Sigmoid colon (tissue), 7 donors: Measurements from ENCODE around the gene SUMF1. TPM values are rescaled to one million over a fixed set of nuclear protein-coding genes. Genes with fewer than 3 reads are reported as not detected.
A peak's percentile ranks its signal among the peaks of the same experiment; 100 is the strongest.

ENCODE experiments used
- DNase-seq: peaks from one replicate; pipeline ENCODE4 v3.0.0-alpha.2; 2019
- H3K27ac ChIP-seq, 4 donors: fragments of 200-600 bp; sonication (generic); one replicate each; pipeline ENCODE4 v1.5.1; 2016 to 2019; ENCODE audit warnings: mild to moderate bottlenecking in 1 of 4
- H3K27me3 ChIP-seq, 3 donors: fragments of 200-600 bp; sonication (generic); one replicate each; pipeline ENCODE4 v1.5.1; 2019; ENCODE audit warnings: mild to moderate bottlenecking in 1 of 3
- H3K36me3 ChIP-seq, 4 donors: fragments of 200-600 bp; sonication (generic); one replicate each; pipeline ENCODE4 v1.5.1; 2016 to 2019
- H3K4me1 ChIP-seq, 4 donors: fragments of 200-600 bp; sonication (generic); one replicate each; pipeline ENCODE4 v1.5.1; 2017 to 2019
- H3K4me3 ChIP-seq, 4 donors: fragments of 200-600 bp; sonication (generic); one replicate each; pipeline ENCODE4 v1.5.1; 2017 to 2019; ENCODE audit warnings: mild to moderate bottlenecking in 2 of 4, moderate library complexity in 1 of 4
- H3K9me3 ChIP-seq, 4 donors: fragments of 200-600 bp in 3 of 4; sonication (generic) in 3 of 4; one replicate each; pipeline versions ENCODE4 v1.5.1 to v1.6.1; 2013 to 2019
- CTCF ChIP-seq, 4 experiments: fragments of 450-650 bp in 3 of 4; fragments of 200-600 bp in 1 of 4; IDR thresholded peaks; one replicate each; pipeline ENCODE4 v1.5.1; 2016 to 2019; ENCODE audit warnings: antibody characterized with exemption in 4 of 4, mild to moderate bottlenecking in 3 of 4, moderate library complexity in 2 of 4
- EP300 ChIP-seq, 4 donors: sonication (generic); formaldehyde crosslinking; IDR thresholded peaks; one replicate each; pipeline ENCODE4 v1.6.1; 2017; ENCODE audit warnings: antibody characterized with exemption in 4 of 4
- POLR2A ChIP-seq, 2 donors: fragments of 450-650 bp; IDR thresholded peaks; one replicate each; pipeline ENCODE4 v1.6.1; 2016; ENCODE audit warnings: antibody characterized with exemption in 2 of 2, mild to moderate bottlenecking in 2 of 2, moderate library complexity in 2 of 2
- POLR2AphosphoS5 ChIP-seq, 4 donors: sonication (generic); formaldehyde crosslinking; IDR thresholded peaks; one replicate each; pipeline ENCODE4 v1.6.1; 2017; ENCODE audit warnings: antibody characterized with exemption in 4 of 4
- WGBS, 2 donors: extraction: QIAGEN DNeasy Blood & Tissue Kit; methylation state at CpG; one replicate each; pipeline ENCODE4 v1.1.7; 2013; 5-methylcytosine and 5-hydroxymethylcytosine counted together
- intact Hi-C: fragments of 100-400 bp; cut with DNase I; formaldehyde crosslinking; loops from one replicate; pipeline ENCODE4 v1.15.1; 2023
- polyA plus RNA-seq, 3 donors: library from polyadenylated mRNA; stranded (reverse); fragments of 200-250 nt; gene quantifications; one replicate each; pipeline ENCODE4 v1.2.3, GENCODE V29; 2013
- total RNA-seq, 4 donors: library from RNA; depleted of rRNA; stranded (reverse); fragments of >200 nt; gene quantifications; one replicate each; pipeline ENCODE4 v1.1.0, GENCODE V29; 2016
- donor health status: healthy with polysubstance abuse.
- donor health status: Bipolar disorder and iron deficiency.
- donor health status: healthy.

The SUMF1 gene
- total and polyA plus RNA-seq, 7 donors, result 8.4 to 57.4 (median 23.3) TPM

- 69 to 78% methylated on average over 13 of the region's 13 CpGs for WGBS, 2 donors
- Histone ChIP-seq H3K36me3 (no peaks in the 10 kb centered on the region), H3K9me3 (no peaks in the 10 kb centered on the region), H3K27me3 (no peaks in the 10 kb centered on the region), H3K4me1 (peaks cover 0 to 15% (median 8%) of the 10 kb centered on the region in 4 donors), H3K4me3 (peak overlapping the region; percentile 77 to 88 (median 80)), H3K27ac (peak overlapping the region; percentile 81 to 83 (median 82))
- TF ChIP-seq EP300 (IDR thresholded peaks at IDR 0.05), result no peak
- TF ChIP-seq POLR2A (IDR thresholded peaks at IDR 0.05), result no peak
- TF ChIP-seq CTCF (IDR thresholded peaks at IDR 0.05), result no peak
- TF ChIP-seq POLR2AphosphoS5 (IDR thresholded peaks at IDR 0.05), result no peak
- intact Hi-C loops, result loop anchor here (2.0 to 10.0 kb wide), 3 partner anchors 25 to 117 kb away; partner anchors contain the start of gene ITPR1
- no peak for DNase-seq
These were observed 426 bp upstream of the SUMF1 start for GRCh38 chr3:4467522-4467867.

GRCh38 chr3:4464576-4464975 lies 2.5 kb downstream of the SUMF1 start:
- H3K4me1 ChIP-seq, result peaks cover 0 to 15% (median 8%) of the 10 kb centered on the region in 4 donors
- no peaks in the 10 kb centered on the region for H3K27me3 ChIP-seq
- H3K9me3 ChIP-seq, result no peaks in the 10 kb centered on the region
- DNase-seq, result no peak
- intact Hi-C loops, result loop anchor here (10.0 kb wide), 2 partner anchors 110 to 120 kb away; no protein-coding TSS in a partner anchor
- no peaks in the 10 kb centered on the region for H3K36me3 ChIP-seq
- no peak for TF ChIP-seq POLR2A (IDR thresholded peaks at IDR 0.05)
- TF ChIP-seq CTCF (IDR thresholded peaks at IDR 0.05), result no peak
- no peak for TF ChIP-seq EP300 (IDR thresholded peaks at IDR 0.05)
- TF ChIP-seq POLR2AphosphoS5 (IDR thresholded peaks at IDR 0.05), result no peak
- H3K4me3 ChIP-seq, result no peak overlapping the region
- H3K27ac ChIP-seq, result no peak overlapping the region
- WGBS, 2 donors, result 89 to 92% methylated on average over 1 of the region's 1 CpG

DNA sequence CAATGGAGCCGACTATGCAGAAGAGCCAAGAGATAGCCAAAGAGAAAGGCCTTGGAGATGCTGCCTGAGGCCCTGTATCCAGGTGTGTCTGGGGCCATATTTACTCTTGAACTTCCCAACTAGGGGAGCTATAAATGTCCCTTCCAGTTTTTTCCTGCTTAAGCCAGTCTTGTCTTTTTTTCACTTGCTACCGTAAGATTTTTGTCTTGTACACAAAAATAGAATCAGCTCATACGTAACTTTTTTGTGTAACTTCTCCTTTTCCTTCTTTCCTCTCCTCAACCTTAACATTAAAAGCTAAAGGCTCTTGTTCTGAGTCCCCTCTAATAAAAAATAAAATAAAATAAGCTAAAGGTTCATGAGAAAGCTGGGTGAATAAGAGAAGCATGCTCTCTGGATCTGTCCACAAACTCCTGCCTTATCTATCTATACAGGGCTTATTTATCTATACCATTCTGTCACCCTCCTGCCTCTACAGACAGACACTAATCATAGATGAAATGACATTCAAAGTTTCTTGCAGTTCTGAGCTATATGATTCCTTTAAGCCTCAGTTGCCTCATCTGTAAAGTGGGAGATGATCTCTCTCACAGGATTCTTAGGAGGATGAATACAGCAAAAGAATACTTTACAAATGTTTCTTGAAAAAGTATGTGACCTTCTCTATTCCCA lies 4.6 kb downstream of the SUMF1 start:
- intact Hi-C loops, result loop anchor here (10.0 kb wide), 2 partner anchors 108 to 122 kb away; no protein-coding TSS in a partner anchor
- TF ChIP-seq CTCF (IDR thresholded peaks at IDR 0.05), result no peak
- no peak for TF ChIP-seq POLR2A (IDR thresholded peaks at IDR 0.05)
- no peak for TF ChIP-seq EP300 (IDR thresholded peaks at IDR 0.05)
- no peak for TF ChIP-seq POLR2AphosphoS5 (IDR thresholded peaks at IDR 0.05)
- Histone ChIP-seq H3K27me3 (no peaks in the 10 kb centered on the region), H3K27ac (no peak overlapping the region), H3K4me3 (no peak overlapping the region), H3K36me3 (no peaks in the 10 kb centered on the region), H3K9me3 (no peaks in the 10 kb centered on the region), H3K4me1 (peaks cover 0 to 12% (median 8%) of the 10 kb centered on the region in 4 donors)
- DNase-seq, result no peak
- 77 to 93% methylated on average over 3 of the region's 3 CpGs for WGBS, 2 donors

- Histone ChIP-seq H3K27ac (no peak overlapping the region), H3K27me3 (no peaks in the 10 kb centered on the region), H3K4me1 (peaks cover 0 to 8% (median 7%) of the 10 kb centered on the region in 4 donors), H3K36me3 (no peaks in the 10 kb centered on the region), H3K9me3 (no peaks in the 10 kb centered on the region), H3K4me3 (no peak overlapping the region)
- no peak for DNase-seq
- WGBS, 2 donors, result 89 to 94% methylated on average over 2 of the region's 2 CpGs
- no peak for TF ChIP-seq EP300 (IDR thresholded peaks at IDR 0.05)
- TF ChIP-seq POLR2A (IDR thresholded peaks at IDR 0.05), result no peak
- no peak for TF ChIP-seq CTCF (IDR thresholded peaks at IDR 0.05)
- no peak for TF ChIP-seq POLR2AphosphoS5 (IDR thresholded peaks at IDR 0.05)
- intact Hi-C loops, result loop anchor here (10.0 kb wide), 2 partner anchors 107 to 123 kb away; no protein-coding TSS in a partner anchor
These were observed 5.5 kb downstream of the SUMF1 start for GRCh38 chr3:4461468-4462090.
